NAMALWA (cell line): Measurements from ENCODE around the gene MYL12A.

Experiments
- DNase-seq: peaks from one replicate; pipeline ENCODE4 v3.0.0-alpha.2; 2015; ENCODE audit warnings: low spot score

Gene MYL12A

DNA sequence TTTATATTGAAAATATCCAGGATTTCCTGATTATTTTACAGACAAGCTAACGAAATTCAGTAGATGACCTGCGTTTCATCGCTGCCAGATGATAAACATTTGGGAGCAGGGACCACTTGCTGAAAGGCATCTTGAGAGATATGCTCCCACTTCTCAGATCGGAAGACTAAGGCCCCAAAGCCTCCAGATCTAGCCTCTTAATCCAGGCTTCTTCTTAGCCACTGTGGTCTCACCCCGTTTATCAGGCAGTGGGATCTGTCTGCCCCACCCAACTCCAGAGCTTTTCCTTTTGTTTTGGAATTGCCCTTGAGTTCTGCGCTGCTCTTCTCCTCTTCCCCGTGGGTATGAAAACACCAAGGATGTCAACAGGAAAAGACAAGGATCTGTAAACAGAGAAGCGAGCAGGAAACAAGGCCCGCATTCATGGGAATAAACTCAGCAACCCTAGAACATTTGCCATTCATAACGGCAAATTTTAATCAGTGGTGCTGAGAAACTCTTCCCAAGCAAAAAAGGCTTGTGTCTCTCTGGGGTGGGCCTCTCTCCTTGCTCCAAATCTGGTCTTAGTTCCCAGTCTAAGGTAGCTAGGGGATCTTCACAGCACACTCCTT, 35.8 kb downstream of the MYL12A start:
- no peak for DNase-seq

DNA sequence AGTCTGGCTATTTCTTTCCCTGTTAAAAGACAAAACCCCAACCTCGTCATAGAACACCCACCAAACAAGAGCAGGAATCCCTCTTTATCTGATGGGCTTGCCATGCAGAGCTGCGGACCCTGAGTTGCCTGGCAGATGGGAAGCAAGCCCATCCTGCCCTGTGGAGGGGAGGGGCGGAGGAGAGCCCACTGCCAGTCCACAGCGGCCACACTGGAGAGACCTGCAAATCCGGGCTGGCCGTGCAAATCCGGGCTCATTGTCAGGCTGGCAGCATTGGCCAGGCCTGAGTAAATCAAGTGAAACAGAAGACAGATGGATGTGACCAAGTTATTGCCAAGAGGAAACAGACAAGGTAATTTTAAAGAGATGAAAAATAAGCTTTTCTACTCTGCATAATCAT, 36.3 kb downstream of the MYL12A start:
- DNase-seq, result no peak

DNA sequence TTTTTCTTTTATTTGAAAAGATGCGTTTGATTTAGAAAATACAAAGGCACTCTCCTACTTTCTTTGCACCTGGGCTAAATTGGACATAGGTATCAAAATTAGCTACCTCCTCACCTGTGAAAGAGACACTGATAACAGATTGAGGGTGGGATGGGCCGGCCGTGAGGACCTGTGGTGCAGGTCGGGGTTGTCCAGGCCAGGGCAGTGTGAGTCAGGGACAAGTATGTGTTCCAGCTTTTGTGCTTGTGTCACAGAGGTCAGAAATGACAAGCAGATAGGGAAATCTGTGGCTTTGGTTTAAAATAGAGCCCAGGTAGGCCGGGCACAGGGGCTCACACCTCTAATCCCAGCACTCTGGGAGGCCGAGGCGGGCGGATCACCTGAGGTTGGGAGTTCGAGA, 36.9 kb downstream of the MYL12A start:
- no peak for DNase-seq

DNA sequence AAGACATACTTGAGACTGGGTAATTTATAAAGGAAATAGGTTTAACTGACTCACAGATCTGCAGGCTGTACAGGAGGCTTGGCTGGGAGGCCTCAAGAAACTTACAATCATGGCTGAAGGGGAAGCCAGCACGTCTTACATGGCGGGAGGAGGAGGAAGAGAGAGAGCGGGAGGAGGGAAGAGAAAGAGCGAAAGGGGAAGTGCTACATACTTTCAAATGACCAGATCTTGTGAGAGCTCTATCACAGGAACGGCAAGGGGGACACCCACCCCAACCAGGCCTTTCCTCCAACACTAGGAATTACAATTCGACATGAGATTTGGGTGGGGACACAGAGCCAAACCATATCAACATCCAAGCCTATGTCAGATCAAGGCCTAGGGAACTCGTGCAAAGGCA, 38.6 kb downstream of the MYL12A start:
- DNase-seq, result no peak

DNA sequence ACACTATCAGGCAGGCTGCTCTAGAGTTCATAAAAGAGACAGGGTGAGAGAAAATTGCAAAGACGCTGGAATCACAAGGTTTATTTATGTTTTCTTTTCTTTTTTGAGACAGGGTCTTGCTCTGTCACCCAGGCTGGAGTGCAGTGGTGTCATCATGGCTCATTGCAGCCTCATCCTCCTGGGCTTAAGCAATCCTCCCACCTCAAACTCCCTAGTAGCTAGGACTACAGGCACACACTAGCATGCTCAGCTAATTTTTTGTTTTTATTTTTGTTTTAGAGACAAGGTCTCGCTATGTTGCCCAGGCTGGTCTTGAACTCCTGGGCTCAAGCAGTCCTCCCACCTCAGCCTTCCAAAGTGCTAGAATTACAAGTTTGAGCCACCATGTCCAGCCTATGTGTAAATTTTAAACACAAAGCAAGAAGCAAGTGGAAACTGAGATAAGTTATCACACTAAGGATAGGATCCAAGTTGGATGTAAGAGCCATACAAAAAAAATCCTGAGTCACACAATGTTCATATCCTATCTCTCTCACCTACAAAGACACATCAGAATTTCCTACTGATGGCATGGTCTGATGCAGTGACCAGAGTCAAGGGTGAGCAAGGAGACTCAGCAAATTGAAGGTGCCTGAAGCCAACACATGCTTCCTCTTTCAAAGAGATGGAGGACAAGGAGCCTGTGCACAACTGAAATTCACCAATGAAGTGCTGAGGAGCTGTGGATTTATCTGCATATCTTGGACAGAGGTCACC, 45.8 kb downstream of the MYL12A start:
- DNase-seq, result no peak

DNA sequence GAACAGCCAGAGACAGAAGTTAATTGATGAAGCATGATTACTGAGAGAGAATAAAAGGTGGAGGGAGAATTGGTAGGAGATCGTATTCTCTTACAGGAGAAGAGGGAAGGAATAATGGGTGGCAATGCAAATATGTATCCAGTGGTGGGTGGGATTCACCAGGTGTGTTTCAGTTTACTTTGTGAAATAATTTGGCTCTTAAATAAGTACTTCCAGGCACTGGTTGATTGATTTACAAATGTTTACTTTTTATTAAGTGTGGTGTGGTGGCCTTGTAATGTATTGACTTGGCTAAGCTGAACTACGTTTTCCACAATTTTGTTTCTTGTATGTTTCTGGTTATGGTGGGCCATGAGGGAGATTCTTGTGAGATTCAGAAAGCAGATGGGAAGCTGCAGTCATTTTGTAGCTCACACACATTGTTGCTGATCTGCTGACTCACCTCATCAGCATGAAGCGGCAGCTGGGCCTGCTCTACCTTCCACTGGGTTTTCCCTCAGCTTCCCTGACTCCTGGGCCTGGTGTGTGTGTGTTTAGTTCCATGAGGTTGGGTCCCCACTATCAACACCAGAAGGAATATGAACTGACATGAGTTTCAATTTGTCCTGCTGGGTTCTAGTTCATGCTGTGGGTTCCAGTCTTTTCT, 47.0 kb downstream of the MYL12A start:
- no peak for DNase-seq

DNA sequence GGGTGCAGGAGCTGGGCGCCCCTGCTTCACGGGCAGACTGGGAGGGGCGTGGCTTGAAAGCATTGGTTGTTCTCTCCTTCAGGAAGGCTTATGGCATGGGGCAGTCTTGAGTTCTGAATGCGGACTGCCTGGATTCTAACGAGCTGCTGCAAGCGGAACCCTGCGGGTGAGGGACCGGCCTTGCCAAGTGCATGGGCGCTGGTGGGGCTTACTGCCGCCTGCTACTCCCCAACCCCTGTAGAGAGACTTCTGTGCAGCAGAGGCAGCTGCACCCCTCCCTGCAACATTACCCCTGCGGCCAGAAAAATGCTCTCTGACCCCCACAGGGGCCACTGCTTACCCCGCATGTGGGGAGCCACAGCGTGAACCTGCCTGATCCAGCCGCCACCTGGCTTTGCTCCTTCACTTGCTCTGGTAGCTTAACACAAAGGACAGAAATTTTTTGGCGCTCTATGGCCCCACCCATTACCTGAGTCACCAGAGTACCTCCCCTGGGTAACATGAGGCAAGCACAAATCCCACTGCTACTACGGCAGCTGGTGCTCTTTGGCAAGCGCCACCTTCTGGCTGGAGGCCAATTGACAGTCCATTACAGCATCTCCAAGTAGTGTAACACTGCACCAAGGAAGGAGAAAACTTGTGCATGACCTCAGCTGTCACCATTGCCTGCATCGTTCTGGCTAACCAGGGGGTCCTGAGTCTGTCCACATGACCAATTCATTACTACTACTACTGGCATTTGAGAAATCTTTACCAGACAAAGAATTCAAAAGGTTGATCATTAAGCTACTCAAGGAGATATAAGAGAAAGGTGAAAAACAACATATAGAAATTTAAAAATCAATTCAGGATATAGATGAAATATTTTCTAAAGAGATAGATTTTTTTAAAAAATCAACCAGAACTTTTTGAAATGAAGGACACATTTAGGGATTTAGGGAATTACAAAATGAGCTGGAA, 49.7 kb downstream of the MYL12A start:
- DNase-seq, result peak; percentile 94

DNA sequence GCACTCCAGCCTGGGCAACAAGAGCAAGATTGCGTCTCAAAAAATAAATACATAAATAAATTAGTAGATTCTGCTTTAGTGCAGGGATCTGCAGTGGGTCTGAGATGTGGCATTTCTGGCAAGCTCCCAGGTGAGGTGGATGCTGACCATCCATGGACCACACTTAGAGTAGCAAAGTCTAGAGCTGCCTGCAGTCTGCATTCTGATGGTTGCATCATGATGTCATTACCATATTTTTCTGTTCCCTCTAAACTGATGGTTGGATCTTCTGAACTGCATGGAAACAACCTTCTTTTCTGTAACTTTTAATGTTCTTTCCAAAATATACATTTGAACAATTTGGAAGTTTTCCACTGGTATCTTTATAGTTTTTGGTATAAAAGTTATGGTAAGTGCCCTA, 57.2 kb downstream of the MYL12A start:
- DNase-seq, result no peak

DNA sequence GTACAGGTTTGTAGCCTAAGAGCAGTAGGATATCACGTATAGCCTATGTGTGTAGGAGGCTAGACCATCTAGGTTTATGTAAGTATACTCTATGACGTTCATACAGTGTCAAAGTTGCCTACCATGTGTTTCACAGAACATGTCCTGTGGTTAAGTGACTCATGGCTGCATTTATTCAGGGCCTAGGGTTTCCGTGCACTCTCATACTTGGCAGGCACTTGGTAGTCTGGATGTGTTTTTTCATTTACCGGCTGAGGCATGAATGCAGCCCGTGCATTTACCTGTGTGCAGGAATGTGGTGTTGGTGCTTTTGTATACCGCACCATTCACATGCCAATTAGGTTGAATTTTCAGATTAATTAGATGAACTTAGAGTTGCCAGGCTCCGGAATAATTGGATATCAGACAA, 57.8 kb downstream of the MYL12A start:
- no peak for DNase-seq
